Measurements from ENCODE around the gene TMEM181.
"Not testable (repeated sequence)": the region's sequence is repeated elsewhere in the genome, so short reads cannot be mapped to it uniquely, and the experiment has no call there.

GRCh38 chr6:158677094-158677493 is 117.2 kb downstream of the TMEM181 start:
- not testable (repeated sequence) for TF ChIP-seq CTCF (conservative IDR thresholded peaks at IDR 0.05 in 1 of 2, IDR thresholded peaks at IDR 0.05 in 1 of 2; ENCODE audit: extremely low read depth in 1 of 2, insufficient read depth in 1 of 2, low read depth in 1 of 2, low read length in 2 of 2); EZH2 (IDR thresholded peaks at IDR 0.05; ENCODE audit: borderline replicate concordance, low read length)

Measured in mammary epithelial cell (primary cell).